ENCODE data around the gene SSX2IP.

Gene SSX2IP

GRCh38 chr1:84672080-84672854, 18.0 kb downstream of the SSX2IP start:
- Histone ChIP-seq H3K27ac (no peak overlapping the region), H3K36me3 (replicated peaks) (no peaks in the 10 kb centered on the region), H3K4me3 (ENCODE audit: low read depth, low read length) (no peak overlapping the region), H3K27me3 (replicated peaks) (no peaks in the 10 kb centered on the region)
- TF ChIP-seq CTCF (IDR thresholded peaks at IDR 0.05; ENCODE audit: low read depth, low read length, missing control alignments): no peak
- no peak for DNase-seq
- in situ Hi-C loops (cut with HindIII; ENCODE audit: low pct_ligation_motif_present, low sequenced_read_pairs): no loop called here

GRCh38 chr1:84669831-84670230, 20.4 kb downstream of the SSX2IP start:
- H3K36me3 ChIP-seq (replicated peaks): no peaks in the 10 kb centered on the region
- no peak for TF ChIP-seq CTCF (IDR thresholded peaks at IDR 0.05; ENCODE audit: low read depth, low read length, missing control alignments)
- in situ Hi-C loops (cut with HindIII; ENCODE audit: low pct_ligation_motif_present, low sequenced_read_pairs): no loop called here
- no peak overlapping the region for H3K27ac ChIP-seq
- H3K27me3 ChIP-seq (replicated peaks): no peaks in the 10 kb centered on the region
- no peak for DNase-seq
- H3K4me3 ChIP-seq (ENCODE audit: low read depth, low read length): no peak overlapping the region

- DNase-seq: no peak
- Histone ChIP-seq H3K27ac (no peak overlapping the region), H3K27me3 (replicated peaks) (no peaks in the 10 kb centered on the region), H3K4me3 (ENCODE audit: low read depth, low read length) (no peak overlapping the region), H3K36me3 (replicated peaks) (no peaks in the 10 kb centered on the region)
- in situ Hi-C loops (cut with HindIII; ENCODE audit: low pct_ligation_motif_present, low sequenced_read_pairs): no loop called here
- TF ChIP-seq CTCF (IDR thresholded peaks at IDR 0.05; ENCODE audit: low read depth, low read length, missing control alignments): peak; percentile 37
Measured at GRCh38 chr1:84668185-84668584, 22.1 kb downstream of the SSX2IP start.

GRCh38 chr1:84665703-84666317, 24.5 kb downstream of the SSX2IP start:
- no peak overlapping the region for H3K4me3 ChIP-seq (ENCODE audit: low read depth, low read length)
- no peaks in the 10 kb centered on the region for H3K36me3 ChIP-seq (replicated peaks)
- H3K27me3 ChIP-seq (replicated peaks): no peaks in the 10 kb centered on the region
- H3K27ac ChIP-seq: no peak overlapping the region
- in situ Hi-C loops (cut with HindIII; ENCODE audit: low pct_ligation_motif_present, low sequenced_read_pairs): no loop called here
- TF ChIP-seq CTCF (IDR thresholded peaks at IDR 0.05; ENCODE audit: low read depth, low read length, missing control alignments): no peak
- DNase-seq: no peak

- peak; percentile 9 for TF ChIP-seq CTCF (IDR thresholded peaks at IDR 0.05; ENCODE audit: low read depth, low read length, missing control alignments)
- peak; percentile 16 for DNase-seq
- H3K27ac ChIP-seq: no peak overlapping the region
- in situ Hi-C loops (cut with HindIII; ENCODE audit: low pct_ligation_motif_present, low sequenced_read_pairs): no loop called here
- H3K36me3 ChIP-seq (replicated peaks): no peaks in the 10 kb centered on the region
- no peaks in the 10 kb centered on the region for H3K27me3 ChIP-seq (replicated peaks)
- no peak overlapping the region for H3K4me3 ChIP-seq (ENCODE audit: low read depth, low read length)
Measured at GRCh38 chr1:84653130-84653677, 37.1 kb downstream of the SSX2IP start.

All from brain microvascular endothelial cell (primary cell).